ENCODE measurements around the gene BAHD1.
A peak's percentile ranks its signal among the peaks of the same experiment; 100 is the strongest.

Gene BAHD1

DNA sequence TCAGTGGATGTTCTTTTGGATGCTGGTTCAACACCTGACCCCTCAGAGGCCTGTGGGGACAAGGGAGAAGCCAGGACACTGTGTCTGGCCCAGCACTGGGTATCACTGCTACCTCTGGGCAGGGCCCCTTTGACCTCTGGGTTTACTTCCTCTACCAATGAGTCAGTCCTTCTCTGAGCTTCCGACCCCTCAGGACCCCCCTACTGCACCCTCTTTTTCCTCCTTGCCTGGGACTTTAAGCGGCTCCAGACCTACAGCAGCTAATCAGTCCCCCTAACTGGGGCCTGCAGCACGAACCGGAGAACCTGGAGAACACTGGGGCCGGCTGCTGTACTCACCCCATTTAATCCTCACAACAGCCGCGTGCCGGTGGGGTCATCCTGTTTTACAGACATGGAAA, 33.8 kb downstream of the BAHD1 start:
- peak overlapping the region; percentile 64 for H3K4me2 ChIP-seq (ENCODE audit: low read depth, low read length, poor library complexity, severe bottlenecking)
- no peaks in the 10 kb centered on the region for H3K9me2 ChIP-seq (replicated peaks; ENCODE audit: low read depth, low read length)
- H2AFZ ChIP-seq (ENCODE audit: low read length) = no peak overlapping the region
- no peak for TF ChIP-seq EZH2phosphoT487 (IDR thresholded peaks at IDR 0.05; ENCODE audit: borderline replicate concordance)
- TF ChIP-seq, protein P1, sequence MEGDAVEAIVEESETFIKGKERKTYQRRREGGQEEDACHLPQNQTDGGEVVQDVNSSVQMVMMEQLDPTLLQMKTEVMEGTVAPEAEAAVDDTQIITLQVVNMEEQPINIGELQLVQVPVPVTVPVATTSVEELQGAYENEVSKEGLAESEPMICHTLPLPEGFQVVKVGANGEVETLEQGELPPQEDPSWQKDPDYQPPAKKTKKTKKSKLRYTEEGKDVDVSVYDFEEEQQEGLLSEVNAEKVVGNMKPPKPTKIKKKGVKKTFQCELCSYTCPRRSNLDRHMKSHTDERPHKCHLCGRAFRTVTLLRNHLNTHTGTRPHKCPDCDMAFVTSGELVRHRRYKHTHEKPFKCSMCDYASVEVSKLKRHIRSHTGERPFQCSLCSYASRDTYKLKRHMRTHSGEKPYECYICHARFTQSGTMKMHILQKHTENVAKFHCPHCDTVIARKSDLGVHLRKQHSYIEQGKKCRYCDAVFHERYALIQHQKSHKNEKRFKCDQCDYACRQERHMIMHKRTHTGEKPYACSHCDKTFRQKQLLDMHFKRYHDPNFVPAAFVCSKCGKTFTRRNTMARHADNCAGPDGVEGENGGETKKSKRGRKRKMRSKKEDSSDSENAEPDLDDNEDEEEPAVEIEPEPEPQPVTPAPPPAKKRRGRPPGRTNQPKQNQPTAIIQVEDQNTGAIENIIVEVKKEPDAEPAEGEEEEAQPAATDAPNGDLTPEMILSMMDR (conservative IDR thresholded peaks at IDR 0.05; ENCODE audit: low read length) = no peak
- peaks cover 16% of the 10 kb centered on the region for H3F3A ChIP-seq (ENCODE audit: low read depth)
- H4K20me1 ChIP-seq (ENCODE audit: insufficient read depth, low read length, poor library complexity, severe bottlenecking) = peaks cover 11% of the 10 kb centered on the region
- no peaks in the 10 kb centered on the region for H3K27me3 ChIP-seq (ENCODE audit: insufficient read depth, low read length, poor library complexity, severe bottlenecking)
- peaks cover 80% of the 10 kb centered on the region for H3K4me1 ChIP-seq (ENCODE audit: insufficient read depth, low read length, poor library complexity, severe bottlenecking)
- H3K79me2 ChIP-seq (ENCODE audit: insufficient read depth, low read length) = peaks cover 32% of the 10 kb centered on the region
- H3K36me3 ChIP-seq (ENCODE audit: insufficient read depth, low read length) = no peaks in the 10 kb centered on the region
- H3K9ac ChIP-seq (ENCODE audit: low read depth, low read length, poor library complexity, severe bottlenecking) = peak overlapping the region; percentile 56
- peak overlapping the region; percentile 46 for H3K4me3 ChIP-seq (ENCODE audit: low read length, poor library complexity, severe bottlenecking)
- no peaks in the 10 kb centered on the region for H3K9me3 ChIP-seq (ENCODE audit: insufficient read depth, low read depth, low read length)

DNA sequence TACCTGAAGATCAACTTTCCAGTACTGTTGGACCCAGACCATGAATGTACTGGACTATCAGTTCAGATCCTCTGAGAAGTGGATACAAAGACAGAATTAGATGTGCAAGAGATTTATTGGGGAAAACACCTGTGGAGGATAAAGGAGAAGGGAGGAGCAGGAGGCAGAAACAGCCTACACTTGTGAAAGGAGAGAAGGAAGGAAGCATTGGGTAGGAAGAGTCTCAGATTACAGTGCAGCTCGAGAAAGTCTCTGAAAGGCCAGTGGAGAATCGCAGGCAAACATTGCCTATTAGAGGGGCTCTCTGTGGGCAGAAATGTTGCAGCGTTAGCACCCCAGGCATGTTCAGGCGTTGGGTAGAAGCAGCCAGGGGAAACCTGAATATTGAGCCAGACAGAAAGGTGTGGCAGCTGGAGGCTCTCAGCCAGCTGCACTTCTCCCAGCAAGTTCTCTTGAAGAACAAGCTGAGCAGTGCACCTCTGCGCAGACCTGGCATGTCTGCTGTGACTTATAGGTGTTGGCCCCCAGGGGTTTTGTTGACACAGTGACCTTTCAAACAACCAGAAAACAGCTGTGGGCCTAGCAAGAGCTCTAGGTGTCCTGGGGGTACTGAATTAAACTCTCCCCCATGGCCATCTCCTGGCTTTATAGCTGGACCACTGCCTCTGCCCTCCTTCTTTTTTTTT, 37.0 kb downstream of the BAHD1 start:
- Histone ChIP-seq H3K79me2 (ENCODE audit: insufficient read depth, low read length) (peaks cover 17% of the 10 kb centered on the region), H3K9me3 (ENCODE audit: insufficient read depth, low read depth, low read length) (no peaks in the 10 kb centered on the region), H2AFZ (ENCODE audit: low read length) (peak overlapping the region; percentile 44; the same call in 1 of the 2 replicates), H3K4me2 (ENCODE audit: low read depth, low read length, poor library complexity, severe bottlenecking) (peak overlapping the region; percentile 64), H3K4me1 (ENCODE audit: insufficient read depth, low read length, poor library complexity, severe bottlenecking) (peaks cover 60% of the 10 kb centered on the region), H3K36me3 (ENCODE audit: insufficient read depth, low read length) (no peaks in the 10 kb centered on the region), H3K9ac (ENCODE audit: low read depth, low read length, poor library complexity, severe bottlenecking) (peak overlapping the region; percentile 38), H3K4me3 (ENCODE audit: low read length, poor library complexity, severe bottlenecking) (peak overlapping the region; percentile 32), H3K9me2 (replicated peaks; ENCODE audit: low read depth, low read length) (no peaks in the 10 kb centered on the region), H3F3A (ENCODE audit: low read depth) (peaks cover 7% of the 10 kb centered on the region; the same call in 1 of the 2 replicates), H4K20me1 (ENCODE audit: insufficient read depth, low read length, poor library complexity, severe bottlenecking) (no peaks in the 10 kb centered on the region), H3K27me3 (ENCODE audit: insufficient read depth, low read length, poor library complexity, severe bottlenecking) (no peaks in the 10 kb centered on the region)
- no peak for TF ChIP-seq EZH2phosphoT487 (IDR thresholded peaks at IDR 0.05; ENCODE audit: borderline replicate concordance)
- TF ChIP-seq, protein P1 (conservative IDR thresholded peaks at IDR 0.05; ENCODE audit: low read length) = no peak

DNA sequence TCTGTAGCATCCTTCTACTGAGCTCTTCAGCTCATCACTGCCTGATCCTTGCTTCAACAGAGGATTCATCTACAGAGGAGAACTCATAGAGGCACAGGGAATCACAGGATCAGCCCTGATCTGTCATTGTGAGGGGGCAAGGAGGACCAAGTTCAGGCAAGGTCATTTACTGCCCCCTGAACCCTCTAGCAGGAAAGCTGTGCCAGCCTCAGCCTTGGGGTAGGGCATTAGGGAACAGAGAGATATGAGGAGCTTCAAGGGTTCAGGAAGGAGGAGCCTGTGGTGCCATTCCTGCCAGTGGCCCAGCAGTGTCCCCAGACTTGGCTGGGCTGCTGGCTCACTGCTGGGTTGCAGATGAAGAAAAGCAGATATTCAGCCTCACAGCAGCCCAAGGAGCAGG, 38.3 kb downstream of the BAHD1 start:
- Histone ChIP-seq H3K9me2 (replicated peaks; ENCODE audit: low read depth, low read length) (no peaks in the 10 kb centered on the region), H4K20me1 (ENCODE audit: insufficient read depth, low read length, poor library complexity, severe bottlenecking) (no peaks in the 10 kb centered on the region), H3F3A (ENCODE audit: low read depth) (peaks cover 7% of the 10 kb centered on the region; the same call in 1 of the 2 replicates), H3K4me2 (ENCODE audit: low read depth, low read length, poor library complexity, severe bottlenecking) (no peak overlapping the region), H2AFZ (ENCODE audit: low read length) (no peak overlapping the region), H3K79me2 (ENCODE audit: insufficient read depth, low read length) (peaks cover 5% of the 10 kb centered on the region; the same call in 1 of the 2 replicates), H3K9ac (ENCODE audit: low read depth, low read length, poor library complexity, severe bottlenecking) (peak overlapping the region; percentile 16), H3K4me1 (ENCODE audit: insufficient read depth, low read length, poor library complexity, severe bottlenecking) (peaks cover 50% of the 10 kb centered on the region), H3K9me3 (ENCODE audit: insufficient read depth, low read depth, low read length) (no peaks in the 10 kb centered on the region), H3K27me3 (ENCODE audit: insufficient read depth, low read length, poor library complexity, severe bottlenecking) (no peaks in the 10 kb centered on the region), H3K36me3 (ENCODE audit: insufficient read depth, low read length) (no peaks in the 10 kb centered on the region), H3K4me3 (ENCODE audit: low read length, poor library complexity, severe bottlenecking) (no peak overlapping the region)
- TF ChIP-seq EZH2phosphoT487 (IDR thresholded peaks at IDR 0.05; ENCODE audit: borderline replicate concordance) = no peak
- TF ChIP-seq, protein P1 (conservative IDR thresholded peaks at IDR 0.05; ENCODE audit: low read length) = no peak

Measured in Loucy (cell line).